ENCODE data around the gene IFT172.
"Not testable (repeated sequence)": the region's sequence is repeated elsewhere in the genome, so short reads cannot be mapped to it uniquely, and the experiment has no call there.

Gene IFT172

DNA sequence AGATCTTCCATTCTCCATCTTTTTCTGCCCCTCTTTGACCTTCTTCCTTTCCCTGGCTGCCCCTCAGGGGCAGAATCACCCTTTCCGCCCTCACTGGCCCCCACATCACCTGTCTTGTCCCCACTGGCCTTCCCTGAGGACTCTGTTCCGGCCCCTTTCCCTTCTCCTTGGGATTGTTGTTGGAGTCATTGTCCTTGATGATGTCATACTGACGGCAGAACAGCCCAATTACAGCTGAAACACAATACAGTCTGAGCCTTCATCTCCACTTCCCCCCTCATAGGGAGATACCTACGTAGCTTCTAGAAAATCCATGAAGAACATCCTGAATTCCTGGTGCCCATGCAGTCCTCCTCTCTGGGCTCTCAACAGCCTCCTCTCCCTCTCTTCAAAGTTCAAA lies 3.0 kb upstream of the IFT172 start:
- FAIRE-seq, result no peak

DNA sequence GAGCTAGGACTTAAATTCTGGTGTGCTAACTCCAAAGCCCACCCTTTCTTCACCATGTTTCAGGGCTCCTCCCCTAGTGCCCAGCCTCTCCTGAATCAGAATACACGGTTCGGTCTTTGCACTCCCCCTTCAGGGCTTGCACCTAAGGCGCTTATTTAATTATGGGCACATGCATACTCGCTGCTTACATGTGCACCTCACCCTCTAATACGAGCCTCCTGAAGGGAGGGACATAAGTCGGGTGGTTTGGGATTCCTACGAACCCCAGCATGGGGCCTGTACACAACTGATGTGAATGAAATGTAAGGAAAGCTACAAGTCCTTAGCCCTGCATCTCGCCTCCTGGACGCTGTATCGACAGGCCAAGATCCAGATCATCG lies 435 bp downstream of the IFT172 start:
- FAIRE-seq, result no peak

DNA sequence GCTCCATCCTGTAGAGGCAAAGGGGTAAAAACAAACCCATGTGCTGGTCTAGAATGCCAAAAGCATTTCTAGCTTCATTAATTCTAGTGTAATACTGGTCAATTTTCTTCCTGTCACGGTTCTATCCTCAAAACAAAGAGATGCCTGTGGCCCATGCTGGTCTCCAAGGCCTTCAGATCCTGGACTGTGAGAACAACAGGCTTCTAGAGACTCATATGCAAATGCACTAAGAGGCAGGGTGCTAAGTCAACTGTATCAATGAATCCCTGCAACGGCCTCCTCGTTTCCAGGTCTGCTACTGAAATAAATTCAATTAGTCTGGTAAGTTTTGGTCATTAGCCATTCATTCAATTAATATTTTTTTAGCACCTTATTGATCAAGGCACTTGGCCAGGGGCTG lies 4.0 kb downstream of the IFT172 start:
- FAIRE-seq, result no peak

- FAIRE-seq, result no peak
These were observed 17.6 kb downstream of the IFT172 start for GRCh38 chr2:27471961-27472360.

DNA sequence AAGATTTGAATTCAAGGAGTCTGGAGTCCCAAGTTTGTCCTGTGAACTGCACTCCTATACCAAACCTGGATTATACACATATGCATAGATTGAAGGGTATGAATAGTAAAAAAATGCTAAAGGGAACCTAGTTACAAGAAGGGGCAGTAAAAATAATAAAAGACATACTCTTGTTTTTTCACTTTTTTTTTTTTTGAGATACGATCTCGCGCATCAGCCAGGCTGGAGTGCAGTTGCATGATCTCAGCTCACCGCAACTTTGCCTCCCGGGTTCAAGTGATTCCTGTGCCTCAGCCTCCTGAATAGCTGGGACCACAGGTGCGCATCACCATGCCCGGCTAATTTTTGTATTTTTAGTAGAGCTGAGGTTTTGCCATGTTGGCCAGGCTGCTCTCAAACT lies 25.1 kb downstream of the IFT172 start:
- FAIRE-seq, result no peak

DNA sequence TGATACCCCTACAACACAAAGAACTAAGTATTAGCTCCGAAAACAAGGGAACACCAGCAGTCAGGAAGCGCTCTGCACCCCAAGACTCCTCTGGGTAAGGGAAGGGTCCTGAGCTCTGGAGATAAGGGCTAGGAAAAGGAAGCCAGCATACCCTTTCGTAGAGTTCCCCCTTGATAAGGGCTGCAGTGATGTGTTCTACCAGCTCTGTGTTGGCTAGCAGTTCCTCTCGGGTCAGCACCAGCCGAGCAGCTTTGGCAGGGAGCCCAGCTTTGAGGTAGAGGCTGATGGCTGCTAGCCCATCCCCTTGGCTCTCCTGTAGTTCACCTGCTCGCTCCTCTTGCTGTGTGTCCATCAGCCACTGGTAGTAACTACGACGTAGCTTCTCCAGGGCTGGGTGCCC lies 28.4 kb downstream of the IFT172 start:
- FAIRE-seq, result no peak

GRCh38 chr2:27453968-27454367 lies 35.6 kb downstream of the IFT172 start:
- FAIRE-seq, result no peak

- FAIRE-seq, result no peak
These were observed 38.4 kb downstream of the IFT172 start for GRCh38 chr2:27451095-27451494.

- FAIRE-seq, result no peak
These were observed 41.2 kb downstream of the IFT172 start for GRCh38 chr2:27448381-27448780.

- no peak for FAIRE-seq
These were observed 43.5 kb downstream of the IFT172 start for GRCh38 chr2:27446057-27446456.

- FAIRE-seq, result no peak
These were observed 43.9 kb downstream of the IFT172 start for GRCh38 chr2:27445615-27446014.

DNA sequence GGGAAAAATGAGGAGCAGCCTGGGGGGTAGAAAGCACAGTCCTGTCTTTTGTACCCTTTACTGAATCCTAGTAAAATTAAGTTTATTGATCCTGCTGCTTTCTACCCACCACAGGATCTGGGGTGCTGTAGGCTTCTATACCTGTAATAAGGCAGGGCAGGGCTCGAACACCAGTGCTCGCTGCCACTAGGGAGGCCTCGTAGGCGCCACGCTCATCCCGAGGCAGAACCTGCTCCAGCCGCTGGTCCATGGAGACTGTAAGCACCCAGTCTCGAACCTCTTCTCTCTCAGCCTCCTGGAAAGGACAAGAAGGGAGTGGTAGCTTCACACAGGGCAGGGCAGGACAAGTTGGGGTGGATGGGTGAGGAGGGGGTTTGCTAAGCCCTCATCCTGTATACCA lies 44.4 kb downstream of the IFT172 start:
- FAIRE-seq, result no peak

- no peak for FAIRE-seq
These were observed 46.6 kb downstream of the IFT172 start for GRCh38 chr2:27442920-27443282.

DNA sequence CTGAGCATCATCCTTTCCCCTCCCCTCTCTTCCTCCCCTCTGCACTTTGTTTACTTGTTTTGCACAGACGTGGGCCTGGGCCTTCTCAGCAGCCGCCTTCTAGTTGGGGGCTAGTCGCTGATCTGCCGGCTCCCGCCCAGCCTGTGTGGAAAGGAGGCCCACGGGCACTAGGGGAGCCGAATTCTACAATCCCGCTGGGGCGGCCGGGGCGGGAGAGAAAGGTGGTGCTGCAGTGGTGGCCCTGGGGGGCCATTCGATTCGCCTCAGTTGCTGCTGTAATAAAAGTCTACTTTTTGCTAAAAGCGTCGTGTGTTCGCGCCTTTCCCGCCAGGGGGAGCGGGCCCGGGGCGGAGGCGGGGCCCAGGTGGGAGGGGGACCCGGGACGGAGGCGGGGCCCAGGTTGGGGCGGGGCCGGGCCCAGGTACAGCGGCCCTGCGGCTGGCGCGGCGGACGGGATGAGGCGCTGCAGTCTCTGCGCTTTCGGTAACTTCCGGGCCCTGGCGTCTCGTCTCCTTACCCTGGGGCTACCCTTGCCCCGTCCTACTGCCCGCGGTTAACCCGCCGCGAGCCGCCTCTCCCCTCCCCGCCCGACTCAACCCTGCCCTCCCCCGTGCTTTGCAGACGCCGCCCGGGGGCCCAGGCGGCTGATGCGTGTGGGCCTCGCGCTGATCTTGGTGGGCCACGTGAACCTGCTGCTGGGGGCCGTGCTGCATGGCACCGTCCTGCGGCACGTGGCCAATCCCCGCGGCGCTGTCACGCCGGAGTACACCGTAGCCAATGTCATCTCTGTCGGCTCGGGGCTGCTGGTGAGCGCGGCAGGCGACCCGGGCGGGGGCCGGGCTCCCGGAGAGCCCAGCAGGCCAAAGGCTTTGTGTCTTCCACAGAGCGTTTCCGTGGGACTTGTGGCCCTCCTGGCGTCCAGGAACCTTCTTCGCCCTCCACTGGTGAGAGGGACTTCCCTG lies 47.3 kb downstream of the IFT172 start, which contains the start of gene KRTCAP3:
KRTCAP3 (plus strand) TSS at position 424 of the 962 bp plus-strand sequence; CDS start at position 456, 32 bp downstream.
- no peak for FAIRE-seq

DNA sequence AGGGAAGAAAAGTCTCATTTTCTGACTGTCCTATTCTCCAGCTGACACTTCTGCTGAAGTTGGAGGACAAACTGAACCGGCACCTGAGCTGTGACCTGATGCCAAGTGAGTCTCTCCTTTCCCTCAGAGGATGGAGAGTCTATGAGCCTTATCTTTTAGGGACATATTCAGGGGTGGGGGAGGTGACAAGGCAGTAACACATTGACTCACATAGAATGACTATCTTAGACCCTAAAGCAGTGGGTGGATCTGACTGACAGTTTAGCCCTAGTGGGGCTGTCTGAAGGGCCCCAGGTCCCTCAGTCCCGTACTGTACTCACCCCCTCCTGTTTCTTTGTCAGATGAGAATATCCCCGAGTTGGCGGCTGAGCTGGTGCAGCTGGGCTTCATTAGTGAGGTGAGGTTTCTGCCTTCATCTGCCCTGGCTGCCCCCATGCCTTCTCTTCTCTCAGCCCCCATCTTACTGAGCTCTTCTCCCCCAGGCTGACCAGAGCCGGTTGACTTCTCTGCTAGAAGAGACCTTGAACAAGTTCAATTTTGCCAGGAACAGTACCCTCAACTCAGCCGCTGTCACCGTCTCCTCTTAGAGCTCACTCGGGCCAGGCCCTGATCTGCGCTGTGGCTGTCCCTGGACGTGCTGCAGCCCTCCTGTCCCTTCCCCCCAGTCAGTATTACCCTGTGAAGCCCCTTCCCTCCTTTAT lies 48.2 kb downstream of the IFT172 start:
- no peak for FAIRE-seq

DNA sequence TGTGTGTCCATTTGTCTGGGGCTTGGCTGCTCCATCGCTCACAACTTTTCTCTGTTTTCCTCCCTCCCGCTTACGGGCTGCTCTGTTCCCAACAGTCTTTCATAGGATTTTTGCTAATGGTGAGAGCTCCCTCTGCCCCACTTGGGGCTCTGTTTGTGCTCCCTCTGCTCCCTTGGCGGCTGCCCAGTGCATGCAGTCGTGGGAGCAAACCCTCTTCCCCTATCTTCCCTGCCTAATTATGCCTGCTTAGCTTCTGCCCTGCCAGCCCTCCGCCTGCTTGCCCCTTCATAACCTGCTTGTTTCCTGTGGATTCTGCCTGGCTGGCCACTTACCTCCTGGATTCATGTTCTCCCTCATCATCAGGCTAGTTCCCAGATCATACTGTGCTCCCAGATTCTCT lies 53.9 kb downstream of the IFT172 start:
- no peak for FAIRE-seq

DNA sequence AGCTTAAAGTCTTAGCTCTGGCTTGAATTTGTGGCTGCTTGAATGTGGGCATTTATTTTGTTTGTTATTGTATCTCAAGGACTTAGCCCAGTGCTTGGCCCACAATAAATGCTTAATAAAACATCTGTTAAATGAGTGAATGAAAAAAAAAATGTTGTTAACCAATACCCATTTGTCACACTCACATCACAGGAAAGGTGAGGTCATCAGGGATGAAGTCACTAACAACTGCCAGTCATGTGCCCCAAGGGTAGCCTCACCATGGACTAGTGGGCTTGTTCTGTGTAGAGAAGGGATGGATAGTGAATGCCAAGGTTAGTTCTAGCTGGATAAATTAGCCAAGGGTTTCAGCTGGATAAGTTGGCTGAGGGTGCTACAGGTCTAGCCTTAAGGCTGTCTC lies 58.1 kb downstream of the IFT172 start:
- FAIRE-seq, result no peak

DNA sequence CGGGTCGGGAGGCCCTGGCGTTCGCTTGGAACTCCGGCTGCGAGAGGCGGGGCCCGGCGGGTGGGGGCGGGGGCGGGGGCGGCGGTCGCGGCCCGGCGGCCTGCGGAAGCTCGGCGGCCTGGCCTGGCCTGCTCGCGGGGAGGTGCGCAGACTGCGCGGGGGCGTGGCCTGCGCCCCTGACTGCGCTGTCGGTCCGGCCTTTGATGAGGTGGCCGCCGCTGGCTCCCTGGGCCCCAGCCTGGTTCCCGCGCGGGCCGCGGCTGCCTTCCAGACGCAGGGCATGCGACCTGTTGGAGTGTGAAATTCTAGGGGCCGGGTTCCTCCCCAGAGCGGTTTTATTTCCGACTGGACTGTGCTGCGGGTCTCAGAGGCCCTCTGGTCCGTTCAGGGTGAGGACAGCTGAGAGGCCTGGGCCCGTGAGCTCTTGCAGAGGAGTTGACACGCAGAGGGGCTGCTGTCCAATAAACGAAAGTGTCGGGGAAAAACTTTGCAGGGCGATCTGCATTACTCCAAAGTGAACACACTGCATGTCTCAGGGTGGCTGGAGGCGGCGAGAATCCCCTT lies 60.5 kb downstream of the IFT172 start:
- no peak for FAIRE-seq

- FAIRE-seq, result no peak
These were observed 61.1 kb downstream of the IFT172 start, which contains the start of gene NRBP1 for GRCh38 chr2:27428213-27428977. Gene NRBP1, plus strand, starts transcription at chr2:27428631. Its CDS starts 4,643 bp downstream, at chr2:27433274.

GRCh38 chr2:27427863-27428212 lies 61.7 kb downstream of the IFT172 start:
- FAIRE-seq, result no peak

- FAIRE-seq, result not testable (repeated sequence)
These were observed 64.5 kb downstream of the IFT172 start for GRCh38 chr2:27425039-27425438.

DNA sequence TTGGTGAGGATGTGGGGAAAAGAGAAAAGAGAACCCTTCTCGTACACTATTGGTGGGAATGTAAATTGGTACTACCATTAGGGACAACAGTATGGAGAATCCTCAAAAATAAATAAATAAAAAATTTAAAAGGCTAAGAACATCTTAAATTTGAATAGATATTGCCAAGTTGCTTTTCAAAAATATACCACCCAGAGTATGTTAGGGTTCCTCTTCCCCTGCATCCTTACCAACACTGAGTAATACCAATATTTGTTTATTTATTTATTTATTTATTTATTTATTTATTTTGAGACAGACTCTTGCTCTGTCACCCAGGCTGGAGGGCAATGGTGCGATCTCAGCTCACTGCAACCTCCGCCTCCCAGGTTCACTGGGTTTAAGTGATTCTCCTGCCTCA lies 66.6 kb downstream of the IFT172 start:
- FAIRE-seq, result no peak

All from endometrium (tissue), 2 donors.